Uterus (tissue), 2 donors: ENCODE results near the gene PEAR1.

Experiments
- CTCF ChIP-seq, 4 experiments: fragments of 200-600 bp in 2 of 4; fragments of 450-650 bp in 2 of 4; sonication (generic) in 2 of 4; IDR thresholded peaks; one replicate each; pipeline ENCODE4 v1.5.1; 2016 to 2019; ENCODE audit warnings: antibody characterized with exemption in 4 of 4, mild to moderate bottlenecking in 2 of 4, moderate library complexity in 1 of 4
- POLR2A ChIP-seq, 2 donors: fragments of 450-650 bp; IDR thresholded peaks; one replicate each; pipeline ENCODE4 v1.6.1; 2016; ENCODE audit warnings: antibody characterized with exemption in 2 of 2, mild to moderate bottlenecking in 1 of 2, moderate library complexity in 1 of 2

- TF ChIP-seq CTCF (IDR thresholded peaks at IDR 0.05) (no peak), POLR2A (IDR thresholded peaks at IDR 0.05) (no peak)
Measured at GRCh38 chr1:156935505-156936128, 42.1 kb downstream of the PEAR1 start.
